HG03095 (cell line): Measurements from ENCODE around the gene PLAAT2.
"Not testable (repeated sequence)": the region's sequence is repeated elsewhere in the genome, so short reads cannot be mapped to it uniquely, and the experiment has no call there.

Experiments
- ATAC-seq: cut with Tn5 transposase; IDR thresholded peaks from one replicate; pipeline ENCODE4 v1.9.1; 2021; ENCODE audit warnings: moderate library complexity; ENCODE audit not compliant: unreplicated experiment

PLAAT2 gene

DNA sequence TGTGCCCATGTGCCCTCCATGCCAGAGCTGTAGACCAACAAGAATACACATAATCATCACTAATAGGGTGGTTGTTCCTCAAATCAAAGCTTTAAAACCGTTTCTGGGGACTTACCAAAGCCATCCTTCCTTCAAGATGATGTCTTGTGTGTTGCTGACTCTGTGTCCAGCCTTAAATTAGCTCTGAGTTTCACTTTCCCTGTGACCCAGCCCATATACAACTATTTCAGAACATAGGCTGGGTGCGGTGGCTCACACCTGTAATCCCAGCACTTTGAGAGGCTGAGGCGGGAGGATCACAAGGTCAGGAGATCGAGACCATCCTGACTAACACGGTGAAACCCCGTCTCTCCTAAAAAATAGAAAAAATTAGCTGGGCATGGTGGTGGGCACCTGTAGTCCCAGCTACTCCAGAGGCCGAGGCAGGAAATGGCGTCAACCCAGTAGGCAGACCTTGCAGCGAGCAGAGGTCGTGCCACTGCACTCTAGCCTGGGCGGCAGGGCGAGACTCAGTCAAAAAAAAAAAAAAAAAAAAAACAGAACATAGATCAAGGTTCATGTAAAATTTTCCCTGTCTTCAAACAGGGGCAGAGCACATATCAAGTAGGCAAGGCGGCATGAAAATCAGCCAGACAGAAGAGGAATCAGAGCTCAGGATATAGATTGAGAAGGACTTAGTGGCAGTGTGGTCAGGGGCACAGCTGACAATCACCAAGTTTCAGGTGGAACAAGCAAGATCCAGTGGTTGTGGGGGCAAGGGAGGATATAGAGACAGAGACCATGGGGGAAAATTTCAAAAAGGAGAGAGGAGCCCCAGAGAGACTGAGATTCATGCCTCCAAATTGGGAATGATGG, at the start of gene PLAAT2:
Gene PLAAT2 (minus strand): TSS at position 179 of the 855 bp plus-strand sequence. CDS start 55 bp downstream, at position 124.
- ATAC-seq, result no peak

- ATAC-seq, result no peak
Measured at GRCh38 chr11:63612181-63612580, 49.0 kb upstream of the PLAAT2 start.

DNA sequence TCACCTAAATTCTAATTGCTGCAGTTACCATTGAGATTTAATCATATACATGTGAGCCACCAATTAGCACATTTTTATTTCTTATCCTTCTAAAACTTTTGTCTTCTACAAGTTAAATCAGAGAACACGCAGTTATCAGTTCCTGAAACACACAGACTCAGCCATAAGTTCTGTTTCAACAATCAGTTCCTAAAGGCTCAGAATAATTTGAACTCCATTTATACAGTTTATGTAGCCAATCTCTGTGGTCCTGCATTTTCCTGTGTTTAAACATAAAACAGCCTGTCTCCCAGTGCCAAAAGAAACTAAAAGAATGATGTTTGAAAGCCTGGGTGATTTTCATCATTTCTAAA, 48.2 kb upstream of the PLAAT2 start:
- no peak for ATAC-seq

GRCh38 chr11:63610604-63611394, 47.6 kb upstream of the PLAAT2 start:
- ATAC-seq, result no peak

GRCh38 chr11:63609971-63610580, 46.9 kb upstream of the PLAAT2 start:
- ATAC-seq, result no peak

- no peak for ATAC-seq
Measured at GRCh38 chr11:63609536-63609935, 46.4 kb upstream of the PLAAT2 start.

DNA sequence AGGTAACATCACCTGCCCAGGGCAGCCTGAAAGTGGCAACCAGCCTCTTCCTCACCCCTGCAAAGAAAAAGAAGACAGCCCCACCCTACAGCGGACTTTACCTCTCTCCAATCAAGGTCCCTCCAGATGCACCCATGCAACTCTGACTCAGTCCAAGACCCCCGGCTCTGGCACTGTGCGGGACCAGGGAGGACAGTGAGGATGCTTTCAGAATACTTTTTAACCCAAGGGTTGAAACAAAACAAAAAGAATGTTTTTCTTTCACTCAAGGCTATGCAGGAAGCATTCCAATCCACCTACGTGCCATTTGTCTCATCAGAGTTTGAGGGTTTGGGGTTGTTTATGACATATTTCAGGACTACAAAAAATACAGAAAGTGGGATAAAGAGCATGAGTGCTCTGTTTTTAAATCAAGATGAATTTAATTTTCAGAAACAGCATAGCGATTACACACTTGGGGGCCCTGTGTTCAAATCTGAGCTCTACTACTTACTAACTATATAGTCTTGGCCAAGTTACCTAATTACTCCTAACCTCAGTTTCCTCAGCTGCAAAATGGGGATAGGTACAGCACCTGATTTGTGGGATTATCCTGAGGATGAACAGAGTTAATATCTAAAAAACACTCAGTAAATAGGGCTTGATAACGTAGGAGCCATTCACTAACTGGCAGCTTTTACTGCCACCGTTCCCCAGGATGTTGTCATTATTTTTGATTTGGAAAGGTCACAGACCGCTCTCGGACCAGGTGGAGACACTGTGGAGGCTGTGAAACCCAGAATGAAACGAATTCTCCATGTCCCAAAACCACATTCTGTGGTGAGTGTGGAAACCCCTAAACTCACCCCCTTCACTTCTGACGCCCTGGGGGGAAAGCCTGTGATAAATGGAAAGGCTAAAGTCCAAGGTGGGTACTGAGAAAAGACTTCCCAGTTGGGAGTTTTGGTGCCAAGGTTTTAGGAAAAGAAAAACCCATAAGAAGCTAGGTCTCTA, 45.5 kb upstream of the PLAAT2 start:
- no peak for ATAC-seq

DNA sequence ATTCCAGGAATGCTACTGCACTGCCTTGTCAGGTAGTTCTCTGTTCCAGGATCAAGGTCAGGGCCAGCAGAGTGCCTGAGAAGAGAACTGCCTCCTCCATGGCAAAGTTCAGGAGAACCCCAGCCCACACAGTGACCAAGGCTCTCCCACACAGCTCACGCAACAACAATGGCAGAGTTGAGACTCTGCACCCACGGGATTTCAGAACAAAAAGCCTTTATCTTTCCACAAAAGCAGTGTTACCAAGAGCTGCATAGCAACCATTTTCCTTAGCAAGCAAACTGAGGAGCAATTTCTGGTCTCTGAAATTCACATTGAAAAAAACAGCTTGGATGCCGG, 40.0 kb upstream of the PLAAT2 start:
- no peak for ATAC-seq

- ATAC-seq, result not testable (repeated sequence)
Measured at GRCh38 chr11:63602290-63603179, 39.4 kb upstream of the PLAAT2 start.

GRCh38 chr11:63599211-63600122, 36.3 kb upstream of the PLAAT2 start:
- ATAC-seq, result no peak

- ATAC-seq, result no peak
Measured at GRCh38 chr11:63598556-63598955, 35.4 kb upstream of the PLAAT2 start.

GRCh38 chr11:63595296-63595695, 32.1 kb upstream of the PLAAT2 start:
- no peak for ATAC-seq

- no peak for ATAC-seq
Measured at GRCh38 chr11:63592975-63593395, 29.8 kb upstream of the PLAAT2 start.

DNA sequence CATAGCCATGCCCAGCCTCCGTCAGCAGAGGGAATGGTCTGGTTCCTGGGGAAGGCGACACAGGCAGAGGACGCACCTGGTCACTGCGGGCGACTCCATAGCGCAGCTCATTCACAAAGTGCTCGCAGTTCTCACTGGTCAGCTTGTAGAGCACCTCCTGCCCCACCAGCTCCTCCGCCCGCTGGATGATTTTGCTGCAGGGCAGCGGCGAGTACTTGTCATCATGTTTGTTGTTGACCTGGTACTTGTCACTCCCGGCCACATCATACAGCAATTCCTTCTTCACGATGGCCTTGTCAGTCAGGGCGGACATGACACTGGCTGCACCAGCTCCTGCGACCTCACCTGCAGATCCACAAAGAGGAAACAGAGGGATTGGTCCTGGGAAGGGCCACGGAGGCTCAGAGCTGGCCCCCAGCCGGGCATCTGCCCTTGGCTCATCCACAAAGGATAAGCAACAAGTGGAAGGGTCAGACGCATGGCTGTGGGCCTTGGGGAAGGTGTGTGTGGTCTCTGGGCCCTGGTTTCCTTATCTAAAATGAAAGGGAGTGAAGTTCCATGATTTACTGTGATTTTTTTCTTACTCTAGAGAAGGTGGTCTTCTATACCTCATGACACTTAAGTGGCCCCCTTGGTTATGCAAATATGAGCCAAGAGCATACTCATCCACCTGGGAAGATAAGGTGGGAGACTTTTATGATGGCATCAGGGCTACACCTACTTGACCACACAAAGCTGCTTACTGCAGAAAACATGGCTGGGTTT, 27.0 kb upstream of the PLAAT2 start:
- no peak for ATAC-seq

DNA sequence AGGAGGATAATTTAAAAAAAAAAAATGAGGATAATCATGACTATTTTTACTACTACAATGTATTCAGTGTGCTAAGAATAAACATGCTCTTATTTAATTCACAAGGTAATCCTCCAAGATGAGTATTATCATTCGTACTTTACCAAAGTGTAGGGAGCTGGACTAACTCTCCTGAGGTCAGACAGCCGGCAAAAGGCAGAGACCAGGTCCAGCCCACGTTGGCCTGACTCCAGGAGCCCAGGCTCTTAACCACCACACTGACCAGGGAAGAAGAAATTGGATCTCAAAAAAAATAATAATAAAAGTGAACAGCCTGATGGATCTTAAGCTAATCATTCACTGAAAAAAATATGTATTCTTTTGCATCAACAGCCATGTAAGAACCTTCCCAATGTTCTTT, 25.8 kb upstream of the PLAAT2 start:
- ATAC-seq, result no peak

DNA sequence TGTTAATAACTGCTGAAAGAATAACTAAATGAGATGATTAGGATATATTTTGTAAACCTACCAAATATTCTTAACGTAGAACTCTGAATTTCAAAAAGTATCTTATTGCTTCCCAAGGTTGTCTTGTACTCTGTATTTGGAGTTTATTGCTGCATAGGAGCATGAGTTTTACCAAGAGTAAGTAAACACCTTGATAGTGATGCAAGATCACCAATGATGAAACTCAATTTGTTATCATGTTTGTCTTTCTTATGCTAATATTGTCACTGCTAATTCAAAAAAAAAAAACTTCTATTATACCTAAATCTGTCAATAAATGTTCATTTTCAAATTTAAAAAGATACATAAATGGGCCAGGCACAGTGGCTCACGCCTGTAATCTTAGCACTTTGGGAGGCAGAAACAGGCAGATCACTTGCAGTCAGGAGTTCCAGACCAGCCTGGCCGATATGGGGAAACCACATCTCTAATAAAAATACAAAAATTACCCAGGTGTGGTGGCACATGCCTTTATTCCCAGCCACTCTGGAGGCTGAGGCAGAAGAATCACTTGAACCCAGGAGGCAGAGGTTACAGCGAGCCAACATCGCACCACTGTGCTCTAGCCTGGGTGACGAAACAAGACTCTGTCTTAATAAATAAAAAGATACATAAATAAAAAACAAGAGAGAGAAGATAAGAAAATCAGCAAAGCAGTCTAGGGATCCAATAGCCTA, 23.4 kb upstream of the PLAAT2 start:
- no peak for ATAC-seq

DNA sequence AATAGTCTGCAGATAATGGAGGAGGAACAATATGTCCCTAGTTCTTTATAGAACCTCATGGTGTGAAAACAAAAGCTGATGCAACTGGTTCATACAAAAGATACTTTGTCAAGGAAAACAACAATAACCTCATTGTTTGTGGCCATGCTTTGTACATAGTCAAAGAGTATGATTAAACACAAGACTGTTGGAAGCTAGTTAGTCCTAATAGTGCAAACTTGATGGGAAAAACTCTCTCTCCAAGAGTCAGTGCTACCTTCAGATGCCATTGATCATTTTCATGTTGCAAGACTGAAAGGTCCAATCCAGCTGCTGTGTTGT, 20.1 kb upstream of the PLAAT2 start:
- no peak for ATAC-seq
